ENCODE results near the gene CYLC1.

The CYLC1 gene

DNA sequence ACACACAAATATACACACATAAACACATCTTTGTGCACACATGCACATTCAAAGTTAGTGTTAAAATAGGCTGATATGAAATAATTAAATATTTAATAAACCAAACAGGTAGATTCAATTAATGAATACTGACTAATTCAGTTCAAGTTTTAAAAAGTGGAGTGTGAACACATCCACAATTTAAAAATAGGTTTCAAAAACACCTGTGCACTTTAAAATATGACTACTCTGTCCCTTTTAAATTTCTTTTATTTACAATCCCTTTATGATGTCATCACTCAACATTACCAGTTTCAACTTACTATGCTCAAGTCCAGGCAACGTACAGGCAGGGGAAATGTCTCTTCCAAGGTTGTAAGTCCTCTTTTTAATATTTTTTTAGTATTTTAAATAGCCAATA, at the start of gene CYLC1:
Gene CYLC1, plus strand, starts transcription at position 301 of the 400 bp plus-strand sequence. Its CDS starts 37 bp downstream, at position 338.
- DNase-seq (ENCODE audit: low read depth), result no peak

- DNase-seq (ENCODE audit: low read depth), result no peak
Observed at GRCh38 chrX:83819304-83819703, 41.6 kb upstream of the CYLC1 start.

- DNase-seq (ENCODE audit: low read depth), result no peak
Observed at GRCh38 chrX:83829874-83830273, 31.1 kb upstream of the CYLC1 start.

DNA sequence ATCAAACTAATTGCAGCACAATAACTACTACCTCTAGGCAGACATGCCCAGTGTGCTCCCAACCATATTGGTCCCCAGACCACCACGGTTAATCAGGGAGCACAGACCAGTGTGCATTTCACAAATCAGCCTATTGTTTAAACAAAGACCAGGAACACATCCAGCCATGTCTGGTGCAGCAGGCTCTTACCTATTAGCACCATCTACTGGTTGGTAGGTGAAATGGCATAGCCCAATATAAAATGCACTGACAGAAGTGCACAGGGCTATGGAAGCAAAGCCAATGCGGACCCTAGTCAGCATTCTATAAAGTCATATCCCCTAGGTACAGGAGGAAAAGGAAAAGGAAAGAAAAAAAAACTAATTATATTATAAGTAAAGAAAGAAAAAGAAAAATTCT, 15.5 kb upstream of the CYLC1 start:
- peak; percentile 23 for DNase-seq (ENCODE audit: low read depth)

- DNase-seq (ENCODE audit: low read depth), result no peak
Observed at GRCh38 chrX:83847339-83847738, 13.6 kb upstream of the CYLC1 start.

- no peak for DNase-seq (ENCODE audit: low read depth)
Observed at GRCh38 chrX:83888585-83888984, 27.6 kb downstream of the CYLC1 start.

DNA sequence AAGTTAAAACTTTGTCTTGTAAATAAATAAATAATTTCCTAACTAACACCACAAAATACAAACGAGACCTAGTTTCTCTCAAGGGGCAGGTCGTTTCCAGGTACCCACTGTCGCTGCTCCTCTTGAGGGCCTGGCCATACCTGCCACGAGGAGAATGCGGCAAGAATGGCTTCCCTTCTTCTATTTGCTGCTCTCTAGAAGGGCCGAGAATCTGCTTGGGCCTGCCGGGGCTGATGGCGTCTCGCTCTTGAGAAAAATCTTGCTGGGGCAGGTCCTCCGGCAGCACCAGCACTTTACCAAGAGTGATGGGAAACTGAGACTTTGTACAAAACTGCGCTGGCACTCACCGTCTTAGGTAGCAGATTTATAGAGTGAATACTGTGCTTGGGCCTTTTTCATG, 31.5 kb downstream of the CYLC1 start:
- DNase-seq (ENCODE audit: low read depth), result no peak

DNA sequence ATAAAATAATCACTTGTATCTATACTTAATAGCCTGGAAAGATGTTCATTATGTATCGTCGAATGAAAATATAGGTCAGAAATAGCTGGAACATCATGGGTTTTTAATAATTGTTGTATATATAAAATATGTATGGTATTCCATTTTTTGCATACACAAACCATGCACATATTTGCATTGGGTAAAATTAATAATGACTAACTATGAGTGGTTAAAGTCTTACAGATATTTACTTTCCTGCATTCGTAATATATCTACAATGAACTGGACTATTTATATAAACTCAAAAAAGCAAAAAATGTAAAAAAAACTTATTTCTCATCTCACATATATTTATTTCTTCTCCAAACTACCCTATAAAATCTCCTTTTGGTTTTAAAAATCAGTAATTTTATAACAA, 46.0 kb downstream of the CYLC1 start:
- no peak for DNase-seq (ENCODE audit: low read depth)

GRCh38 chrX:83916525-83916924, 55.6 kb downstream of the CYLC1 start:
- peak; percentile 11 for DNase-seq (ENCODE audit: low read depth)

DNA sequence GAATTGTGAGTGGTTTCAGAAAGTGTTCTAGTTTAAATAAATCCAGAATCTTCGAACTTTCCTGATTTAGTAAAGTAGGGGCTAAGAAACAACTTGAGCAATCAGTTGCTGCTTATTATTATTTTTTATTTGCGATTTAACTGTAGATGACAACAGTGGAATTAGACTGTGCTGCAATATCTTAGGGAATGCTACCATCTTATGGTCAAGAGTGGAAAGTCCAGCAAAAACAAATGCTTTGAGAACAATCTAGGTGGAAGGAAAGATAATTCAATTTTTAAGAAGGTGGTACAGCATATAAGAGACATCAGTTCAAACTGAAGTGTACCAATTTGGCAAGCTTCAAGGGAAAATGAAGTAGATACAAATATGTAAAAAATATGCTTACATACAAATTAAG, 73.3 kb downstream of the CYLC1 start:
- DNase-seq (ENCODE audit: low read depth), result no peak
